Type B pancreatic cell (in vitro differentiated cells): ENCODE results near the gene RENBP. TPM values are rescaled to one million over a fixed set of nuclear protein-coding genes. Genes with fewer than 3 reads are reported as not detected.
"Not testable (repeated sequence)": the region's sequence is repeated elsewhere in the genome, so short reads cannot be mapped to it uniquely, and the experiment has no call there.

Experiments
- DNase-seq: peaks from one replicate; pipeline ENCODE4 v3.0.0; 2021; ENCODE audit warnings: mixed read lengths; ENCODE audit not compliant: unreplicated experiment; ENCODE audit errors: extremely low spot score
- H3K27ac Mint-ChIP-seq: 2 replicates; pipeline ENCODE4 v1.8.0; 2021; ENCODE audit warnings: mild to moderate bottlenecking, mixed read lengths
- H3K27me3 Mint-ChIP-seq: 2 replicates; pipeline ENCODE4 v1.8.0; 2021; ENCODE audit warnings: mixed read lengths
- H3K36me3 Mint-ChIP-seq: 2 replicates; pipeline ENCODE4 v1.8.0; 2021; ENCODE audit warnings: mixed read lengths
- H3K4me1 Mint-ChIP-seq: one replicate; pipeline ENCODE4 v1.8.0; 2021; ENCODE audit warnings: mixed read lengths; ENCODE audit not compliant: unreplicated experiment
- H3K4me3 Mint-ChIP-seq: 2 replicates; pipeline ENCODE4 v1.8.0; 2021; ENCODE audit warnings: mild to moderate bottlenecking, mixed read lengths
- H3K9me3 Mint-ChIP-seq: 2 replicates; pipeline ENCODE4 v1.8.0; 2021; ENCODE audit warnings: mixed read lengths
- total RNA-seq: library from RNA; stranded (reverse); gene quantifications from 2 replicates; pipeline ENCODE4 v1.2.1, GENCODE V29; 2021; ENCODE audit warnings: low replicate concordance
- TF ChIP-seq, protein P1 (sequence below): fragments of 200-600 bp; sonication (generic); conservative IDR thresholded peaks from 2 replicates; pipeline ENCODE4 v1.5.0; 2021; ENCODE audit warnings: antibody characterized with exemption, mild to moderate bottlenecking

RENBP gene
- total RNA-seq, 1 donor from 2014 or later: 6.7 TPM

- TF ChIP-seq, protein P1, sequence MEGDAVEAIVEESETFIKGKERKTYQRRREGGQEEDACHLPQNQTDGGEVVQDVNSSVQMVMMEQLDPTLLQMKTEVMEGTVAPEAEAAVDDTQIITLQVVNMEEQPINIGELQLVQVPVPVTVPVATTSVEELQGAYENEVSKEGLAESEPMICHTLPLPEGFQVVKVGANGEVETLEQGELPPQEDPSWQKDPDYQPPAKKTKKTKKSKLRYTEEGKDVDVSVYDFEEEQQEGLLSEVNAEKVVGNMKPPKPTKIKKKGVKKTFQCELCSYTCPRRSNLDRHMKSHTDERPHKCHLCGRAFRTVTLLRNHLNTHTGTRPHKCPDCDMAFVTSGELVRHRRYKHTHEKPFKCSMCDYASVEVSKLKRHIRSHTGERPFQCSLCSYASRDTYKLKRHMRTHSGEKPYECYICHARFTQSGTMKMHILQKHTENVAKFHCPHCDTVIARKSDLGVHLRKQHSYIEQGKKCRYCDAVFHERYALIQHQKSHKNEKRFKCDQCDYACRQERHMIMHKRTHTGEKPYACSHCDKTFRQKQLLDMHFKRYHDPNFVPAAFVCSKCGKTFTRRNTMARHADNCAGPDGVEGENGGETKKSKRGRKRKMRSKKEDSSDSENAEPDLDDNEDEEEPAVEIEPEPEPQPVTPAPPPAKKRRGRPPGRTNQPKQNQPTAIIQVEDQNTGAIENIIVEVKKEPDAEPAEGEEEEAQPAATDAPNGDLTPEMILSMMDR: no peak
- H3K27ac Mint-ChIP-seq: peak overlapping the region; percentile 24
- H3K4me3 Mint-ChIP-seq: no peak overlapping the region
- no peak for DNase-seq
- H3K27me3 Mint-ChIP-seq: no peaks in the 10 kb centered on the region
- peaks cover 5% of the 10 kb centered on the region for H3K36me3 Mint-ChIP-seq
- H3K4me1 Mint-ChIP-seq: peaks cover 6% of the 10 kb centered on the region
- no peaks in the 10 kb centered on the region for H3K9me3 Mint-ChIP-seq
Measured at GRCh38 chrX:153981231-153981630, 36.8 kb upstream of the RENBP start.

GRCh38 chrX:153980394-153980793 lies 36.0 kb upstream of the RENBP start:
- H3K9me3 Mint-ChIP-seq, H3K4me1 Mint-ChIP-seq, H3K36me3 Mint-ChIP-seq, DNase-seq, H3K27me3 Mint-ChIP-seq, H3K27ac Mint-ChIP-seq, H3K4me3 Mint-ChIP-seq: not testable (repeated sequence)

DNA sequence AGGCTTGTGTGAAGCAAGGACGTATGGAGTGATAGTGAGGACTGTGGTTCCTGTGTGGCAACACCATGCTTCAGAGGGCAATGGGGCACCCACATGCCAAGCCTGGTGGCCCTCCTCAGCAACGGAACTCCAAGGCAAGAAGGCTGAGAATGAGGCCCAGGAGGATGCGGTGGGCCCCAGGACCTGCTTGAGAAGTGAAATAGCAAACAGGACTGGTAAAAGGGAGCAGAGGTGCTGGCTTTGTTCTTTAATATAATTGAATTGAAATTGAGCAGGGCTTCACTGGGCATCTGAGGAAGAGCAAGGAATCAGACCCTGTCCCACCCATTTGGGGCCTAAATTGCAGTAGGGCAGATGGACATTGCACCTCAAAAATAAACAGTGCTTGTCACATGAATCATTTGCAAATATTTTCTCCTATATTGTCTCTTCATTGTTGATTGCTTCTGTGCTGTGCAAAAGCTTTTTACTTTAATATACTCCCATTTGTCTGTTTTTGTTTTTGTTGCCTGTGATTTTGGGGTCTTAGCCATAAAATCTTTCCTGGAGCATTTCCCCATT lies 30.4 kb upstream of the RENBP start:
- no peaks in the 10 kb centered on the region for H3K9me3 Mint-ChIP-seq
- no peak for DNase-seq
- H3K27me3 Mint-ChIP-seq: no peaks in the 10 kb centered on the region
- peaks cover 3% of the 10 kb centered on the region for H3K36me3 Mint-ChIP-seq
- H3K4me1 Mint-ChIP-seq: peaks cover 19% of the 10 kb centered on the region
- TF ChIP-seq, protein P1: no peak
- peak overlapping the region; percentile 100 for H3K27ac Mint-ChIP-seq
- H3K4me3 Mint-ChIP-seq: peak overlapping the region; percentile 96

DNA sequence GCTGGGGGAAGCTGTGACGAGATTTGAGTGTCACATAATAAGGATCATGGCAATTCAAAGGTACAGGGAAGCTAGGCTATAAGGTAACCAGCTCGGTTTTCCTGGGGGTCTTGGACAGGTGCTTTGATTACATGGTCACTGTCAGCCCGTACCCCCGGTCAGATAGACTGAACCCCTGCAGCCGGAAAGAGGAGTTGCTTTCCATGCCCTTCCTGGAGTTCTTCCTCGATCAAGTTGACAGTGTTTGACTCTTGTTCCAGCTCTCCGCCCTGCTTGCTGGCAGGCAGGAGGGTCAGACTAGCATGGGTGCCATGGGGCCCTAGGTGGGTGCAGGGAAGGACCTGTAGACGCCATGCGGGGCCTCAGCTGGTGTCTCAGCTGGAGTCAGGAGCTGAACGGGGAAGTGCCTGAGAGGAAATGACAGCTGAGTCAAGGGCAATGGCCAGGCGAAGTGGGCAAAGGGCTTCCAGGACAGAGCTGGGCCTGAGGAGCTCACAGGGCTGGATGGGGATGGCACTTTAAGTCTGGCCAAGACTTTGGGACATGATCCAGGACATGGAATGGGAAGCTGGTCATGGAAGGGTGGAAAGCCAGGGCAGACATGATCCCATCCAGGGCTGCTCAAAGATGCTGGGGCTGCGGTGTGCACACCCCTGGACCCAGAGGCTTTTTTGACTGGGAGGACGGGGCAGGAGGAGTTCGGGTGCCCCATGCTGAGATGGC lies 29.7 kb upstream of the RENBP start:
- Mint-ChIP-seq H3K4me3 (peak overlapping the region; percentile 96), H3K36me3 (peaks cover 3% of the 10 kb centered on the region), H3K27ac (peak overlapping the region; percentile 100), H3K4me1 (peaks cover 19% of the 10 kb centered on the region), H3K9me3 (no peaks in the 10 kb centered on the region), H3K27me3 (no peaks in the 10 kb centered on the region)
- TF ChIP-seq, protein P1: no peak
- DNase-seq: no peak

DNA sequence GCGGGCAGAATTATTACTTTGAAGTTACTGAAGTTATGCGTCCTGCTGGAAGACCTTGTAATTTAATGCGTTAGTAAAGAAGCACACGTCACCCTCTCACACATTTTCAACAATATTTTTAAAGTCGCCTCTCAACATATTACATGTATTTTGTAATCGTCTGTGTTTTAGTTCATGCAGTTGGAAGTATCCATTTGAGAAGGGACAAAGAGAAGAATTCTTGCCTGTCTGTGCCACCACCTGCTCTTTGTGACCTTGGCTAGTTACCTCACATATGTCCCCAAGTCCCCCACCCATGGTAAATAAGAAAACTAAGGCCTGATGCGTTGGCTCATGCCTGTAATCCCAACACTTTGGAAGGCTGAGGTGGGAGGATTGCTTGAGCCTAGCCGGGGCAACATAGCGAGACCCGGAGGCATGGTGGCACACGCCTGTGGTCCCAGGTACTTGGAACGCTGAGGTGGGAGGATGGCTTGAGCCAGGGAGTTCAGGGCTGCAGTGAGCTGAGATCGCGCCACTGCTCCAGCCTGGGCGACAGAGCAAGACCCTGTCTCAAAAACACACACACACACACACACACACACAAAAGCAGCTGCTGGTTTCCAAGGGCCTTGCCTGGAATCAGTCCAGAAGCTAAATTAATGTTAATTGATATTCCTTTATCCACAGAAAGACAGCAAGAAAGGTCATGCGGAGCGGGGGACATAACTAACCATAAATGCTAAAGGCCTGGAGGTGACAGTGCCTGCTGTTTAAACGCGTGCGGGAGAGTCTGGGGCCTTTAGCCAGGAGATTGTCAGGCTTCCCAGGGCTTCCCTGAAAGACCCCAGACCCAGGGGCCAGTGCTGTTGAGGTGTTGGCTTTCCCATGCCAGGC lies 28.9 kb upstream of the RENBP start:
- peaks cover 3% of the 10 kb centered on the region for H3K36me3 Mint-ChIP-seq
- H3K27me3 Mint-ChIP-seq: no peaks in the 10 kb centered on the region
- peaks cover 20% of the 10 kb centered on the region for H3K4me1 Mint-ChIP-seq
- H3K9me3 Mint-ChIP-seq: no peaks in the 10 kb centered on the region
- H3K27ac Mint-ChIP-seq: peak overlapping the region; percentile 100
- DNase-seq: peak; percentile 66
- TF ChIP-seq, protein P1: no peak
- H3K4me3 Mint-ChIP-seq: peak overlapping the region; percentile 96
